Activated CD4-positive, alpha-beta T cell treated with anti-CD3 and anti-CD28 coated beads for 1 hour (primary cell): ENCODE results near the gene RPGR.

ENCODE experiments used
- DNase-seq: peaks from one replicate; pipeline ENCODE4 v3.0.0-alpha.2; 2020

The RPGR gene

DNA sequence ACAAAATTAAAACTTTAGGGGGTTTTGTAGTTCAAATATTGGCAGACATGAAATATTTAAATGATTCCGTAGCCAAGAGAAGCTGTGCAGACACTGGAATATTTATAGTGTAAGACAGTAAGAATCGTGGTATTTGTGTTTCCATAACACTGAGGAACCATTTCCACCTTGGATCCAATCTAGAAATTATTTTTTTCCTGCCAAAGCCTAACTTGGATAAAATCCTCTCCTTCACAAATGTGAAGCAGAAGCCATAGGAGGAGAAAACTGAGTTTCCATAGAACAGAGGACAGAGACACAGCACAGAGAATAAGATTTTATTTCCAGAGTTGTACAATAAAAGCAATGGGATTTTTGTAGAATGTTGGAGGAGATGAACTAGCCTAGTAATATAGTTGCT is 86.8 kb downstream of the RPGR start:
- no peak for DNase-seq

DNA sequence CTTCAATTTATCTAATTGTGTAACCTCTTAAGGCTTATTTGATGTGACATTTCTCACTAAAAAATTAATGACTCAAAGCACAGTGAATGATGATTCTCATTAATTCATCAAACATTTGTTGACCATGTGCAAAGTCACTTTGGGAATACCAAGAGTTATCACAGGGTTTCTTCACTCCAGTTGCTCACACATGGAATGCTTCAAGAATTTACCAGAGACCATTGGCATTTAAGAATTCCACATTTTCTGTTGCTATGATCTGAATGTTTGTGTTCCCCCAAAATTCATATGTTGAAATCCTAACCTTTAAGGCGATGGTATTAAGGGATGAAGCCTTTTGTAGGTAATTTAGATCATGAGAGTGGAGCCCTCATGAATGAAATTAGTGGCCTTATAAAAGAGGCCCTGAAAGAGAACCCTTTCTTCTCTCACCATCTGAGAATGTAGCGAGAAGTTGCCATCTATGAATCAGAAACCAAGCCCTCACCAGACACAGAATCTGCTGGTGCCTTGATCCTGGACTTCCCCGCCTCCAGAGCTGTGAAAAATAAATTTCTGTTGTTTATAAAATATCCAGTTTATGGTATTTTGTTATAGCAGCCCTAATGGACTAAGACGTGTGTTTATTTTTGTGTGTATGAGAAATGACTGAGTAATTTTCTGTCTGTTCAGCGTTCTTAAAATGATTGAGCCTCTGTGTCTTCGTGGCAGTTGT is 90.3 kb downstream of the RPGR start:
- DNase-seq = no peak

DNA sequence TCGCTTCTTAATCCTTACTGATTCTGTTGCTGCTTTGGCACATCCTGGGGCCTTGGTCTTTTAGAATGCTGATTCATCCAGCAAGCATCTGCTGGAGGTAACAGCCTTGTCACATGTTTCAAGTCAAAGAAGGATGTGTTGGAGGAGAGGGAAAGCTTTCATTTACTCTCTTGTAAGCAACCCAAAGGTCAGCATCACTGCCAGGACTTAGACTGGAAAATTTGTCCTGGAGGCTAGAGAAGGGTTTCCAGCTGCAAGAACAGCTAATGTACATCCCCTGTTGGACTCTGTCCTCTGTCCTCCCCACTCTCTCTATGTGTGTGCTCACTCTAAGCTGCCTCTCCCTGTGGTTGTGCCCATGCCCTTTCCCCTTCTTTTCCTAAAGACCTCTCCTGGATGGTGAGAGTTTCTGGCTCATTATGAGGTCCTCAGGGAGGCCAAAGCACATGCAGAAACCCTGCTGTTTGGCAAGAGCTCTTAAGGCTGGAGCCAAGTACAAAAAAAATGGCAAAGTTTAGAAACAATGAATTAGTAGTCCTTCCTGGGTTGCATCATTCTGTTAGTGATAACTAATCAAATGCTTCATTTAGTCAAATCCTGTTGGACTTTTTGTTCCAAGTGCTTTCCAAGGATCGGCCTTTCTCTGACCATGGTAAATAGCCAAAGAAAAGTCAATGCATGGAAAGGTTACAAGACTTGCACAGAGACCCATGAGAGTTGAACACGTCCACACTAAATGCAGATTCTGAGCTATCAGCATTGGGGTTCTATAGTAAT is 93.2 kb downstream of the RPGR start:
- no peak for DNase-seq

DNA sequence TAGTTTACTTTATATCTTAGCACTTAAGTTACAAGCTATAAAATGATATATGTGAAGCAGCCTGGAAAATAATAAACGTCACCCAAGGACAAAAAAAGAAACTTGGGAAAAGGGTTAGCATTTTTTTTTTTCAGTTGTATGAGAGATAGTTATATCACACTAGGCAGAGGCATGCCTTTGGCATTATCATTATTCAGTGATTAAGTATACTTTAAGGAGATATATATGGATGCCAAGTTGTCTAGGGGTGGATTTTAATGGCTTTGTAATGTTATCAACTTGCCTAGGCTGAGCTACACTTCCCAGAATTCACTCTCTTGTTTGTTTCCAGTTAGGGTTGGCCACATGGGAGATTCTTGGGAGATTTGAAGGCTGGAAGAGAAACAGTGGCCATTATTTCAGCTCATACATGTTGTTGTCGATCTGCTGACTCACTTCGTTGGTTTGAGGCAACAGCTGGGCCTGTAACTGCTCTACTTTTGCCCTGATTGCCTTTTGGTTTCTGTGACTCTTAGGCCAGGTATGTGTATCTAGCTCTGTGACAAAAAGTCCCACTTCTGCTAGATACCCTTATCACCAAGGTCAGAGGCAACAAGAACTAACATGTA is 95.1 kb downstream of the RPGR start:
- no peak for DNase-seq

GRCh38 chrX:38225093-38225492 is 102.2 kb downstream of the RPGR start:
- no peak for DNase-seq

DNA sequence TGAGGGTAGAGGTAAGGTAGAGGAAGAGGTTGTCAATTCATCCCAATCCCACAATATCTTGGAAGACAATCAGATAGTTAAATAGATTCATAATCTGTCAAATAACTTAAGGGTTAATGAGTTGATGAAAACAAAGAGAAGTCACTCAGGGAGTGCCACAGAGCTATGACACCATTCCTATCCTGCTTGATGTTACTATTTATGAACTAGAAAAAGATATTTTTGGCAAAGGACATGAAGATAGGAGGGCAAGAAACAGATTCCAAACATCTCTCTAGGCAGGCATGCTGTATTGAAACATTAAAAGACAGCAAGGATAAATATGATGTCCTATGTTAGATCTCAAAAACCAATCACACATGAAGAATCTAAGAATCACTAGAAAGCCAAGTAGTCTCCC is 103.1 kb downstream of the RPGR start:
- DNase-seq = no peak

GRCh38 chrX:38221391-38221929 is 105.8 kb downstream of the RPGR start:
- no peak for DNase-seq

DNA sequence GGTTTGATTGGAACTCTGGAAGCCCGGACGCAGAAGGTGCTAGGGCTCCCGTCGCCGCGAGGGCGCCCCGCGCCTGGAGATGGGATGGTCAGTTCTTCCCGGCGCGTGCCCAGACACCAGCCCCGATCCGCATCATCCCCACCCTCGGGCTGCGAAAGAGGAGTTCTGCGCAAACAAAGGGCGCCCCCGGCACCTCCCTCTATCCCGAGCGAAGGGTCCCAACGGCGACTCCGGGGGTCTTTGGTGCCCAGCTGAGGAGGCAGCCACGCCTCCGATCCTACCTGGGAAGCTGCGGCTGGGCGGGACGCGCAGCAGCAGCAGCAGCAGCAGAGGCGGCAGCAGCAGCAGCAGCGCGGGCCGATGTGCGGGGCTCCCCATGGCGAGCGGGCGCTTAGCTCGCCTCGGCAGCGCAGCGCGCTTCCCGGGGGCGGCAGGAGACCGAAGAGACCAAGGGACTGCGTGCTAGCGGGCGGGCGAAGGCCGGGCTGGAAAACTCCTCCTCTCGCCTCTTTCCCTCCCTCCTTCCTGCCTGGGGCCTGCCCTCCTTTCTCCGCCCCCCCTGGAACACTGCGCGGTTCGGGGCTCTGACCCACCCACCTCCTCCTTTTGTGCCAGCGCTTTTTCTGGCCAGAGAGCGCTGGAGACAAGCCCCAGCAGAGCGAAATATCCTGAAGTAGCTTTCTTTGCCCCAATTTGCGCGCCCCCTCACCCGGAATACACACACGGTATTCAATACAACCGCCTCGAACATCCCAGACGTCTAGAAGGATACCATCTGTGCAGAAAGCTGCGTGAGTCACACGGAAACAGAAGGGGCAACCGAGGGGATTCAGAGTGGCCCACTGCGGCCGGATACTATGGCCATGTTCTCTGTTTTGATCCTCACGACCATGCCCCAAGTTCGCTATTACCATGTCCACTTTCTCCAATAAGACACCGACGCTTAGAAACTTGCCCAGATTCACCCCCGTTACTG is 106.6 kb downstream of the RPGR start, which contains the start of gene SRPX:
Gene SRPX (minus strand): TSS at position 457 of the 976 bp plus-strand sequence. CDS start 79 bp downstream, at position 378.
- DNase-seq = no peak

- DNase-seq = no peak
Measured at GRCh38 chrX:38220024-38220414, 107.3 kb downstream of the RPGR start.
